ENCODE data around the gene GDI2. TPM values are rescaled to one million over a fixed set of nuclear protein-coding genes. Genes with fewer than 3 reads are reported as not detected.

GDI2 gene
- total RNA-seq, 1 experiment from 2014 or later: 144 TPM

DNA sequence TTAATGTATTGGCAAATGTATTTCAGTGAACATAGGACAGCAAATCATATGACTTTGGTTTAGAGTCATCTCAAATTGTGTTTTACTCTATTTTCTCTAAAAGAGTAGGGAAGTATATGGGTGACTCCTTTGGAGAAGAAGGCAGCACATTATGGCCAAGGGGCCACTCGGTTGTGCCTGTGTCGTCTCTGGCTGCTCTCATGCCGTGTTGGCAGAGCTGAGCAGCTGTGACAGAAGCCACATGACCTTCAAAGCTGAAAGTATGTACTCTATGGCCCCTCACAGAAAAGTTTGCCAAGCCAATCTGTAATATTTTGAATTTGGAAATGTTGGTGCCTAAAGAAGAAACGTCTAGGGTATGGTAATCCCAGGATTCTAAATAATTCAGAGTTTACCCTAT is 81.1 kb downstream of the GDI2 start:
- Histone ChIP-seq H3K4me2 (ENCODE audit: low read length) (no peak overlapping the region), H3K4me1 (ENCODE audit: control insufficient read depth in 1 of 2, insufficient read depth in 2 of 2, low read length in 2 of 2) (no peaks in the 10 kb centered on the region), H3K9me2 (ENCODE audit: insufficient read depth) (no peaks in the 10 kb centered on the region), H3K4me3 (replicated peaks in 1 of 2; ENCODE audit: low read depth in 1 of 2, low read length in 2 of 2) (no peak overlapping the region), H3K36me3 (ENCODE audit: control insufficient read depth in 1 of 2, insufficient read depth in 2 of 2, low read length in 2 of 2) (peaks cover 15 to 26% of the 10 kb centered on the region in 2 experiments), H3K27ac (ENCODE audit: low read depth, low read length) (no peak overlapping the region), H2AFZ (ENCODE audit: low read depth, low read length, poor library complexity, severe bottlenecking) (no peak overlapping the region), H3K9me3 (ENCODE audit: control insufficient read depth in 1 of 2, insufficient read depth in 1 of 2, low read depth in 1 of 2, low read length in 2 of 2) (no peaks in the 10 kb centered on the region), H3K9ac (ENCODE audit: low read length) (no peak overlapping the region), H3K79me2 (ENCODE audit: insufficient read depth, low read length) (peaks cover 18% of the 10 kb centered on the region), H4K20me1 (ENCODE audit: insufficient read depth) (no peaks in the 10 kb centered on the region), H3K27me3 (ENCODE audit: insufficient read depth, low read length) (no peaks in the 10 kb centered on the region)
- CTCF ChIA-PET: no interaction called here
- DNase-seq (ENCODE audit: low read depth, low spot score) (no peak), ATAC-seq (no peak)
- POLR2A ChIA-PET: no interaction called here
- RAD21 ChIA-PET (ENCODE audit: low non-redundant PET in 1 of 2, low total read pairs in 2 of 2, uncharacterized antibody in 2 of 2, unreplicated experiment in 2 of 2): no interaction called here
- BruUV-seq (replicated peaks): no TSS peak
- intact Hi-C loops (cut with micrococcal nuclease): no loop called here
- TF ChIP-seq SIN3A (IDR thresholded peaks at IDR 0.05; ENCODE audit: low read depth): no peak
- TF ChIP-seq ATF3 (IDR thresholded peaks at IDR 0.05): no peak
- no peak for TF ChIP-seq REST (IDR thresholded peaks at IDR 0.05; ENCODE audit: low read depth)
- TF ChIP-seq SP1 (IDR thresholded peaks at IDR 0.05; ENCODE audit: low read depth): no peak
- no peak for TF ChIP-seq POLR2AphosphoS5 (IDR thresholded peaks at IDR 0.05; ENCODE audit: low read depth, low read length)
- no peak for TF ChIP-seq POLR2A (IDR thresholded peaks at IDR 0.05; ENCODE audit: borderline replicate concordance, extremely low read depth, insufficient read depth, insufficient read length)
- TF ChIP-seq CBX3 (IDR thresholded peaks at IDR 0.05; ENCODE audit: low read depth): no peak
- TF ChIP-seq, protein P1, sequence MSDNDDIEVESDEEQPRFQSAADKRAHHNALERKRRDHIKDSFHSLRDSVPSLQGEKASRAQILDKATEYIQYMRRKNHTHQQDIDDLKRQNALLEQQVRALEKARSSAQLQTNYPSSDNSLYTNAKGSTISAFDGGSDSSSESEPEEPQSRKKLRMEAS (IDR thresholded peaks at IDR 0.05): no peak
- TF ChIP-seq RAD21 (IDR thresholded peaks at IDR 0.05; ENCODE audit: low read depth): no peak
- TF ChIP-seq FOSL1 (IDR thresholded peaks at IDR 0.05; ENCODE audit: low read depth): no peak
- TF ChIP-seq ELF1 (IDR thresholded peaks at IDR 0.05; ENCODE audit: borderline replicate concordance, low read depth): no peak
- TF ChIP-seq EZH2 (IDR thresholded peaks at IDR 0.05): no peak
- TF ChIP-seq EZH2phosphoT487 (IDR thresholded peaks at IDR 0.05; ENCODE audit: borderline replicate concordance): no peak
- TF ChIP-seq, protein P2, sequence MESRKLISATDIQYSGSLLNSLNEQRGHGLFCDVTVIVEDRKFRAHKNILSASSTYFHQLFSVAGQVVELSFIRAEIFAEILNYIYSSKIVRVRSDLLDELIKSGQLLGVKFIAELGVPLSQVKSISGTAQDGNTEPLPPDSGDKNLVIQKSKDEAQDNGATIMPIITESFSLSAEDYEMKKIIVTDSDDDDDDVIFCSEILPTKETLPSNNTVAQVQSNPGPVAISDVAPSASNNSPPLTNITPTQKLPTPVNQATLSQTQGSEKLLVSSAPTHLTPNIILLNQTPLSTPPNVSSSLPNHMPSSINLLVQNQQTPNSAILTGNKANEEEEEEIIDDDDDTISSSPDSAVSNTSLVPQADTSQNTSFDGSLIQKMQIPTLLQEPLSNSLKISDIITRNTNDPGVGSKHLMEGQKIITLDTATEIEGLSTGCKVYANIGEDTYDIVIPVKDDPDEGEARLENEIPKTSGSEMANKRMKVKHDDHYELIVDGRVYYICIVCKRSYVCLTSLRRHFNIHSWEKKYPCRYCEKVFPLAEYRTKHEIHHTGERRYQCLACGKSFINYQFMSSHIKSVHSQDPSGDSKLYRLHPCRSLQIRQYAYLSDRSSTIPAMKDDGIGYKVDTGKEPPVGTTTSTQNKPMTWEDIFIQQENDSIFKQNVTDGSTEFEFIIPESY (IDR thresholded peaks at IDR 0.05; ENCODE audit: extremely low read depth, insufficient replicate concordance, low read length): no peak
- no peak for TF ChIP-seq TCF7L2 (IDR thresholded peaks at IDR 0.05; ENCODE audit: borderline replicate concordance, extremely low read depth, insufficient read depth, insufficient read length)
- no peak for TF ChIP-seq JUND (IDR thresholded peaks at IDR 0.05)
- no peak for TF ChIP-seq YY1 (IDR thresholded peaks at IDR 0.05; ENCODE audit: extremely low read depth, insufficient replicate concordance, low read depth, low read length)
- no peak for TF ChIP-seq ZFX (IDR thresholded peaks at IDR 0.05)
- TF ChIP-seq, protein P3, sequence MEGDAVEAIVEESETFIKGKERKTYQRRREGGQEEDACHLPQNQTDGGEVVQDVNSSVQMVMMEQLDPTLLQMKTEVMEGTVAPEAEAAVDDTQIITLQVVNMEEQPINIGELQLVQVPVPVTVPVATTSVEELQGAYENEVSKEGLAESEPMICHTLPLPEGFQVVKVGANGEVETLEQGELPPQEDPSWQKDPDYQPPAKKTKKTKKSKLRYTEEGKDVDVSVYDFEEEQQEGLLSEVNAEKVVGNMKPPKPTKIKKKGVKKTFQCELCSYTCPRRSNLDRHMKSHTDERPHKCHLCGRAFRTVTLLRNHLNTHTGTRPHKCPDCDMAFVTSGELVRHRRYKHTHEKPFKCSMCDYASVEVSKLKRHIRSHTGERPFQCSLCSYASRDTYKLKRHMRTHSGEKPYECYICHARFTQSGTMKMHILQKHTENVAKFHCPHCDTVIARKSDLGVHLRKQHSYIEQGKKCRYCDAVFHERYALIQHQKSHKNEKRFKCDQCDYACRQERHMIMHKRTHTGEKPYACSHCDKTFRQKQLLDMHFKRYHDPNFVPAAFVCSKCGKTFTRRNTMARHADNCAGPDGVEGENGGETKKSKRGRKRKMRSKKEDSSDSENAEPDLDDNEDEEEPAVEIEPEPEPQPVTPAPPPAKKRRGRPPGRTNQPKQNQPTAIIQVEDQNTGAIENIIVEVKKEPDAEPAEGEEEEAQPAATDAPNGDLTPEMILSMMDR (IDR thresholded peaks at IDR 0.05 in 2 of 3, conservative IDR thresholded peaks at IDR 0.05 in 1 of 3; ENCODE audit: borderline replicate concordance in 1 of 3, insufficient read depth in 1 of 3, low read depth in 2 of 3, low read length in 2 of 3): no peak
